Immature natural killer cell (primary cell): ENCODE data around the gene MON2. TPM values are rescaled to one million over a fixed set of nuclear protein-coding genes. Genes with fewer than 3 reads are reported as not detected.
A peak's percentile ranks its signal among the peaks of the same experiment; 100 is the strongest.
"Not testable (repeated sequence)": the region's sequence is repeated elsewhere in the genome, so short reads cannot be mapped to it uniquely, and the experiment has no call there.

ENCODE experiments used
- DNase-seq, 3 donors: peaks; one replicate each; pipeline ENCODE4 v3.0.0; 2022; ENCODE audit warnings: mixed read lengths in 1 of 3
- H3K27ac Mint-ChIP-seq, 6 donors: one replicate each; pipeline ENCODE4 v1.8.0; 2020; ENCODE audit warnings: mixed read lengths in 6 of 6, mild to moderate bottlenecking in 5 of 6, inconsistent platforms in 4 of 6, moderate library complexity in 3 of 6
- H3K27me3 Mint-ChIP-seq, 3 donors: one replicate each; pipeline ENCODE4 v1.8.0; 2020 to 2021; ENCODE audit warnings: low read depth in 3 of 3, mild to moderate bottlenecking in 3 of 3, mixed read lengths in 3 of 3, moderate library complexity in 3 of 3, inconsistent platforms in 1 of 3
- H3K36me3 Mint-ChIP-seq, 3 donors: one replicate each; pipeline ENCODE4 v1.8.0; 2020; ENCODE audit warnings: mixed read lengths in 3 of 3, inconsistent platforms in 2 of 3, mild to moderate bottlenecking in 2 of 3
- H3K4me1 Mint-ChIP-seq, 2 donors: one replicate each; pipeline ENCODE4 v1.8.0; 2020; ENCODE audit warnings: inconsistent platforms in 2 of 2, mild to moderate bottlenecking in 2 of 2, mixed read lengths in 2 of 2, moderate library complexity in 1 of 2
- H3K4me3 Mint-ChIP-seq, 5 donors: one replicate each; pipeline ENCODE4 v1.8.0; 2020; ENCODE audit warnings: mild to moderate bottlenecking in 5 of 5, mixed read lengths in 5 of 5, inconsistent platforms in 3 of 5, moderate library complexity in 3 of 5
- H3K9me3 Mint-ChIP-seq, 6 donors: one replicate each; pipeline ENCODE4 v1.8.0; 2020; ENCODE audit warnings: mild to moderate bottlenecking in 6 of 6, mixed read lengths in 6 of 6, inconsistent platforms in 4 of 6, moderate library complexity in 3 of 6
- polyA plus RNA-seq, 3 donors: library from polyadenylated mRNA; unstranded; fragments of 300-500 nt; fragmentation: Illumina TruSeq; gene quantifications; one replicate each; pipeline ENCODE4 v1.2.3, GENCODE V29; 2021

The MON2 gene
- polyA plus RNA-seq, 3 donors from 2014 or later: 7.0 to 22.8 (median 13.8) TPM

DNA sequence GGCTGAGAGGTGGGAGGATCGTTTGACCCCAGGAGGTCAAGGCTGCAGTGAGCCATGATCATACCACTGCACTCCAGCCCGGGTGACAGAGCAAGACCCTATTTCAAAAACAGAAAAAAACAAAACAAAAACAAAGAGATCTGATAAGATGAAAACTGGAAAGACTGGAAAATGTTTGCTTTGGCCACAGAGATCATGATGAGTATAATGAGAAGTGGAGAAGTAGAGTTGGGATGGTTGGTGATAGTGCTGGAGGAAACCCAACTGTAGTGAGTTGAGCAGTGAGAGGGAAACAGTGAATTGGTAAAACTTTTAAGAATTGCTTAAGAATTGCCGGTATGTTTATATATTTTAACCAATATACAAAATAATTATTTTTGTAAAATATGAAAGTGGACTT, 39.2 kb downstream of the MON2 start:
- DNase-seq: no peak
- Mint-ChIP-seq H3K27me3 (peaks cover 0 to 1% (median 0%) of the 10 kb centered on the region in 3 donors), H3K27ac (peak overlapping the region in 1 of 6 donors; percentile 38), H3K4me1 (peaks cover 2 to 6% of the 10 kb centered on the region in 2 donors), H3K9me3 (no peaks in the 10 kb centered on the region), H3K4me3 (no peak overlapping the region), H3K36me3 (peaks cover 38 to 53% (median 44%) of the 10 kb centered on the region in 3 donors)

DNA sequence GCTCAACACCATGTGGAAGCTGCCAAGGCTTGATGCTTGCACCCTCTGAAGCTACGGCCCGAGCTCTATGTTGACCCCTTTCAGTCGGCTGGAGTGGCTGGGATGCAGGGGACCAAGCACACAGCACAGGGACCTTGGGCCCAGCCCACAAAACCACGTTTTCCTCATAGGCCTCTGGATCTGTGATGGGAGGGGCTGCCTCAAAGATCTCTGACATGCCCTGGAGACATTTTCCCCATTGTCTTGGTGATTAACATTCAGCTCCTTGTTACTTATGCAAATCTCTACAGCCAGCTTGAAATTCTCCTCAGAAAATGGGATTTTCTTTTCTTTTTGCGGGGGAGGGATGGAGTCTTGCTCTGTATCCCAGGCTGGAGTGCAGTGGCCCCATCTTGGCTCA, 46.3 kb downstream of the MON2 start:
- H3K36me3 Mint-ChIP-seq: peaks cover 34 to 61% (median 58%) of the 10 kb centered on the region in 3 donors

DNA sequence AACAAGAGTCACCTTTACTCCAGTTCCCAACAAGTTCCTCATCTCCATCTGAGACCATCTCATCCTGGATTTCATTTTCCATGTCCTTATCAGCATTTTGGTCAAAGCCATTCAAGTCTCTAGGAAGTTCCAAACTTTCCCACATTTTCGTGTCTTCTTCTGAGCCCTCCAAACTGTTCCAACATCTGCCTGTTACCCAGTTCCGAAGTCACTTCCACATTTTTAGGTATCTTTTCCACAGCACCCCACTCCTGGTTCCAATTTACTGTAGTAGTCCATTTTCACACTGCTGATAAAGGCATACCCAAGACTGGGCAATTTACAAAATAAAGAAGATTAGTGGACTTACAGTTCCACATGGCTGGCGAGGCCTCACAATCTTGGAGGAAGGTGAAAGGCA, 47.5 kb downstream of the MON2 start:
- not testable (repeated sequence) for H3K27me3 Mint-ChIP-seq, H3K9me3 Mint-ChIP-seq, DNase-seq, H3K4me3 Mint-ChIP-seq, H3K27ac Mint-ChIP-seq
- Mint-ChIP-seq H3K36me3 (peaks cover 27 to 54% (median 49%) of the 10 kb centered on the region in 3 donors), H3K4me1 (peaks cover 18 to 19% of the 10 kb centered on the region in 2 donors)

More for the DNA sequence above, 46.3 kb downstream of the MON2 start:
- Mint-ChIP-seq H3K27me3 (peaks cover 0 to 5% (median 4%) of the 10 kb centered on the region in 3 donors), H3K4me3 (no peak overlapping the region), H3K9me3 (peaks cover 0 to 1% (median 0%) of the 10 kb centered on the region in 6 donors), H3K27ac (no peak overlapping the region), H3K4me1 (peaks cover 7 to 8% of the 10 kb centered on the region in 2 donors)
- DNase-seq: no peak

DNA sequence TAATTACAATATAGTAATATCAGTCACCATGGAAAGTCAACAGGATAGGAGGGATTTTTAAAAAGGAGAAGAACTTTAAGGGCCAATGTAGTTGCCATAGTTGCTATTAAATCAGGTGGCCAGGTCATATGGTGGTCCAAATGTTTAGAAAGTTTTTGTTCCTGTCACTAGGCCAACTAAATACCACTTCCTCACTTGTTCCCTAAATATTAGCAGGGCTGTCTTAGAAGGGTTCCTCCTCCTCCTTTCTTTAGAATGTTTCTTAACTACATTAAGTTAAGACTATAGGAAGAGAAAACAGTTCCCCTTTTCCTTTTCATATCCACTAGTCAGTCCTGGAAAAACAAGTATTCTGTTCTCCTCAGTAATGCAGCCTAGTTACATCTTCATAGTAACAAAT, 50.3 kb downstream of the MON2 start:
- H3K4me3 Mint-ChIP-seq: no peak overlapping the region
- no peak for DNase-seq
- H3K36me3 Mint-ChIP-seq: peaks cover 8 to 32% (median 23%) of the 10 kb centered on the region in 3 donors
- H3K9me3 Mint-ChIP-seq: no peaks in the 10 kb centered on the region
- H3K4me1 Mint-ChIP-seq: peaks cover 19 to 20% of the 10 kb centered on the region in 2 donors
- peaks cover 0 to 5% (median 4%) of the 10 kb centered on the region in 3 donors for H3K27me3 Mint-ChIP-seq
- H3K27ac Mint-ChIP-seq: peak overlapping the region in 3 of 6 donors; percentile 31 to 82 (median 52)

DNA sequence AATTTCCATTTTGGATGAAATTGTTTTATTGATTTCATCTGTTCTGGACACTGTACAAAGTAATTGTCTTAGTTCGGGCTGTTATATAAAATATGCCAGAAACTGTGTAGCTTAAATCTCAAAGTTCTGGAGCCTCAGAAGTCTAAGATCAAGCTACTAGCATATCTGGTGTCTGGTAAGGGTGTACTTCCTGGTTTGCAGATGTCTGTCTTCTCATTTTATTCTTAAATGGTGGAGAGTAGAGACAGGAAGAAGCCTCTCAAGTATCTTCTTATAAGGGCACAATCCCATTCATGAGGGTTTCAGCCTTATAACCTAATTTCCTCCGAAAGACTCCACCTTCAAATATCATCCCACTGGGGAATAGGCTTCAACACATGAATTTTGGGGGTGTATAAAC, 51.3 kb downstream of the MON2 start:
- H3K4me1 Mint-ChIP-seq: peaks cover 19 to 20% of the 10 kb centered on the region in 2 donors
- H3K36me3 Mint-ChIP-seq: peaks cover 5 to 29% (median 23%) of the 10 kb centered on the region in 3 donors
- no peaks in the 10 kb centered on the region for H3K9me3 Mint-ChIP-seq
- H3K27ac Mint-ChIP-seq: peak overlapping the region in 5 of 6 donors; percentile 31 to 82 (median 49)
- H3K4me3 Mint-ChIP-seq: no peak overlapping the region
- H3K27me3 Mint-ChIP-seq: peaks cover 0 to 4% (median 3%) of the 10 kb centered on the region in 3 donors
- no peak for DNase-seq

DNA sequence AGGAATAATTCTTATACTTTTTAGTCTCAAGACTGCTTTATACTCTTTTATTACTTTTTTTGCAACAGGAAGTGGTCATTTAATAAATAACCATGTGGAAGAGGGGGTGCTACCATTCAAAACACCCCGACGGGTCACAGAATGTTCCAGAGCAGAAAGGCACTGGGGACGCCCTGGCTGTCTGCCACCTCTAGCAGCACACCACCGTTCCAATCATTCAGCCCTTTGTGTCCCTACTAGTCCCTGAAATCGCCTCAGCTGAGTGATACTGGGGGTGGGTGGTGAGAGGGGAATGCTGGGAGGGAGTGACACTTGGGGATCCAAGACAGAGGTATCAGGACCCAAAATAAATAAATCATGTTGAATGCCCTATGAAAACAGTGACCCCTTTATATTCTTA, 52.4 kb downstream of the MON2 start:
- Mint-ChIP-seq H3K4me1 (peaks cover 19 to 20% of the 10 kb centered on the region in 2 donors), H3K9me3 (no peaks in the 10 kb centered on the region), H3K36me3 (peaks cover 1 to 22% (median 19%) of the 10 kb centered on the region in 3 donors), H3K4me3 (no peak overlapping the region), H3K27me3 (peaks cover 0 to 2% (median 0%) of the 10 kb centered on the region in 3 donors), H3K27ac (peak overlapping the region in 4 of 6 donors; percentile 4 to 82 (median 51))
- DNase-seq: no peak

DNA sequence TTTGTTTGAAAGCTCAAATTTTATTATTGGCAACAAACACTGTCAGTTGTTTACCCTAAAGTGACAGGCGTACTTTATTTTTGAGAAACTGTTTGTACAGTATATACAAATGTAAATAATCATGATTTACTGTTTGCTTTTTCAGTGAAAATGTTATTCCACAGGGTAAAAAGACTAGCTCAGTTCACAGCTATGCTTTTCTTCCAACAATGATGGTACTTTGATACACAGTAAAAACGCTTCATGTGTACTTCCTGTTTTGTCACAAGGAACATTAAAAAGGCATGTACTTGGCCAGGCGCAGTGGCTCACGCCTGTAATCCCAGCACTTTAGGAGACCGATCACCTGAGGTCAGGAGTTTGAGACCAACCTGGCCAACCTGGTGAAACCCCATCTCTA, 53.7 kb downstream of the MON2 start:
- Mint-ChIP-seq H3K36me3 (peaks cover 0 to 13% (median 7%) of the 10 kb centered on the region in 3 donors), H3K27ac (no peak overlapping the region), H3K9me3 (no peaks in the 10 kb centered on the region), H3K4me1 (peaks cover 20 to 23% of the 10 kb centered on the region in 2 donors), H3K4me3 (no peak overlapping the region), H3K27me3 (peaks cover 0 to 2% (median 0%) of the 10 kb centered on the region in 3 donors)
- no peak for DNase-seq

DNA sequence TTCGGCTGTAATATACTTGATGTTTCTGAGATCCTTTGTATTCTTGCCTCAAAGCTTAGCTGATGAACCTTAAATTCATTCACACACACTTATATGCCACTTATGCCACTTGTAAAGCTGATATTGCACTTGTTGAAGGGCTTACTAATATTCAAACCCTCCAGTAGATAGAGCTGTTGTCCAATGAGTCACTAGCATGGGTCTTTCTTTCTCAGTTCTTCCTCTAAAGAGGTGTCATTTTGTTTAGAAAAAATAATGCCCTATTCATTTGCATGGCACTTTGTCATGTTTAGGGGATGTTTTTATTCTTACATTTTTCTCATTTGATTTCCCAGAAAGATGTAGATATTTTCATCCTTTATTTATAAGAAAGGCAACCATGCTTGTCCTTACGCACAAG, 56.4 kb downstream of the MON2 start:
- no peak overlapping the region for H3K4me3 Mint-ChIP-seq
- H3K36me3 Mint-ChIP-seq: peaks cover 0 to 8% (median 7%) of the 10 kb centered on the region in 3 donors
- peaks cover 0 to 2% (median 0%) of the 10 kb centered on the region in 3 donors for H3K27me3 Mint-ChIP-seq
- DNase-seq: no peak
- peaks cover 12 to 19% of the 10 kb centered on the region in 2 donors for H3K4me1 Mint-ChIP-seq
- peak overlapping the region in 1 of 6 donors; percentile 15 for H3K27ac Mint-ChIP-seq
- H3K9me3 Mint-ChIP-seq: no peaks in the 10 kb centered on the region

DNA sequence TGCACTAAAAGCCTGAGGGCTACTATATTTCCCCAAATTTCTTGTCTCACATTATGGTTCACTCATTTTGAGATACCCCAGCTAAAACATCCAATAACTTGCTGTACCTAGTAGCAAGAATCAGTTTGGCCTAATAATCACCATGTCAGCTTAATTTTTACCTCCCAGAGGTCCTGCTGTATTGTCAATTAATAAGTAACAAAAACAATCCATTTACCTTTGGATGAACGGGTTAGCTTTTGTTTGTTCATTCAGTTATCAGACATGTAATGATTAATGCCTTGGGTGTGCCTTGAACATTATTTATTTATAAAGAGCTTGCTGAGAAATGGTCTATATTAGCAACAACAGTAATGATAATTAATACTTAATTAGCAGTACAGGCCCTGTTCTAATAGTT, 57.0 kb downstream of the MON2 start:
- Mint-ChIP-seq H3K9me3 (no peaks in the 10 kb centered on the region), H3K4me1 (peaks cover 7 to 13% of the 10 kb centered on the region in 2 donors), H3K27me3 (no peaks in the 10 kb centered on the region), H3K36me3 (peaks cover 0 to 8% (median 7%) of the 10 kb centered on the region in 3 donors), H3K4me3 (no peak overlapping the region), H3K27ac (peak overlapping the region in 1 of 6 donors; percentile 12)
- DNase-seq: no peak

DNA sequence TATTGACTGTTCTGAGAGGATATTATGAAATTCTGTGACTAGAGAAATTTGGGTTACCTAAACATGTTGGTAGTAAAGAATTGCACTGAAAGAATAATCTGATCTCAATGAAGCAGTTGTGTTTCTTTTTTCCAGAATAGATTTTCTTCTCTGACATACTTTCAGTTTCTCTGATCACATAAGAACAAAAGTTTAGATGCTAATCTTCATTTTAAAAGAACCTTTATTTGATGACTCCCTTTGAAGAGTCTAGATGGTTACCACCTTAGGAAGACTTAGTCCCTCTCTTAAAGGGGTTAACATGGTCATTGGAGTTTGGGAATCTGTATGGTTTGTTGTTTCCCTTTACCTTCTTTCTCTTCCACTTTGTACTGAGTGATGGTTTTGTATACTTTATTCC, 58.6 kb downstream of the MON2 start:
- no peak for DNase-seq
- no peaks in the 10 kb centered on the region for H3K9me3 Mint-ChIP-seq
- H3K36me3 Mint-ChIP-seq: peaks cover 0 to 7% (median 4%) of the 10 kb centered on the region in 3 donors
- H3K4me3 Mint-ChIP-seq: no peak overlapping the region
- peak overlapping the region in 3 of 6 donors; percentile 16 to 69 (median 29) for H3K27ac Mint-ChIP-seq
- H3K27me3 Mint-ChIP-seq: no peaks in the 10 kb centered on the region
- H3K4me1 Mint-ChIP-seq: peaks cover 1 to 7% of the 10 kb centered on the region in 2 donors

DNA sequence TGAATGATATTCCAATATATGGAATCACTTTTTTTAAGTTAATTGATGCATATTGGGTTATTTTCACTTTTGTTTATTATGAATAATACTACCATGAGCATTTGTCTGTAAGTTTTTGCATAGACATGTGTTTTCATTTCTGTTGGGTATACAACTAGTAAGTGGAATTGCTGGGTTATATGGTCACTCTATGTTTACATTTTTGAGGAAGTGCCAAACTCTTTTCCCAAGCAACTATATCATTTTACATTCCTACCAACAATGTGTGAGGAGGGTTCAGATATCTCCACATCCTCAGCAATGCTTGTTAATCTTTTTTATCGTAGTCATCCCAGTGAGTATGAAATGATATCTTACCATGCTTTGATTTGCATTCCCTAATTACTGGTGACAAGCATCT, 64.0 kb downstream of the MON2 start:
- no peak for DNase-seq
- Mint-ChIP-seq H3K4me3 (no peak overlapping the region), H3K27ac (no peak overlapping the region), H3K9me3 (no peaks in the 10 kb centered on the region), H3K27me3 (no peaks in the 10 kb centered on the region), H3K4me1 (peaks cover 0 to 2% of the 10 kb centered on the region in 2 donors), H3K36me3 (peaks cover 10 to 25% (median 10%) of the 10 kb centered on the region in 3 donors)

DNA sequence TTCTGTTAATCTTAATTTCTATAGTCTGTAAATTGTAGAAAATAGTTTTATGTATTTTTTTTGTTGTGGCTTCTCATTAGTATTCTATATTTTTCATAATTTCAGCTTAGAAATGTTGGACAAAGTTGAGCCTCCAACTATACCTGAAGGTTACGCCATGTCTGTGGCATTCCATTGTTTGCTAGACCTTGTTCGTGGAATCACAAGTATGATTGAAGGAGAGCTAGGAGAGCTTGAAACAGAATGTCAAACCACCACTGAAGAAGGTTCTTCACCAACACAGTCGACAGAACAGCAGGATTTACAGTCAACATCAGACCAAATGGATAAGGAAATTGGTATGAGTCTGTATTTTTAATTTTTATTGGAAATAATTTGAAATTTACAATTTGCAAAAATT, 65.7 kb downstream of the MON2 start:
- Mint-ChIP-seq H3K4me1 (no peaks in the 10 kb centered on the region), H3K27me3 (no peaks in the 10 kb centered on the region), H3K9me3 (no peaks in the 10 kb centered on the region), H3K4me3 (no peak overlapping the region), H3K27ac (no peak overlapping the region), H3K36me3 (peaks cover 14 to 27% (median 15%) of the 10 kb centered on the region in 3 donors)
- DNase-seq: no peak

DNA sequence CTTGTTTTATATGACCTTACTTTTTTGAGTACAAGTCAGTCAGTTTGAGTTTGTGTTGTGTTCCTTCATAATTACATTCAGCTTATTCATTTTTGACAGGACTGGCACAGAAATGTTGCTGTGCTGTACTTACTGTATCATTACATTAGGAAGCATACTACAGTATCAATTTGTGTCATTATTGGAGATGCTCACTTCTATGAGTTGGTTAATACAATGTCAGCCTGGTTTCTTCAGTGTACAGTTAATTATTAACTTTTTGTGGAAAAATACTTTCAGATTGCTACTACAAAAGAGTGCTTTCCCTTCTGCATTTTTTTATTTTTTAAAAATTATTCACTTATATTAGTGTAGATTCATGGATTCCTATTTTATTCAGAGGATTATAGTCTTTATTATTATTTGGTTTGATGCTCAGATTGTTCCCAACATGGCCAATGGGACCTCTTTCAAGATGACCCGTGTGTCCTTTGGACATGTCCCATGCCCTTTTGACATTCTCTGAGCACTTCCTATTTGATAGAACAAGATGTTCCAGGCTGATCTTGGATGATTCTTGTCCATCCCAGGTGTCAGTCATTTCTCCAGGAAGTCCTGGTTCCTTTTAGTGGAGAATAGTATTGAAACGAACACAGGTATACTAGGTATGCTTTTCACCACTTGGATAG, 66.6 kb downstream of the MON2 start:
- Mint-ChIP-seq H3K27ac (peak overlapping the region in 1 of 6 donors; percentile 45), H3K9me3 (no peaks in the 10 kb centered on the region), H3K27me3 (no peaks in the 10 kb centered on the region), H3K36me3 (peaks cover 14 to 33% (median 22%) of the 10 kb centered on the region in 3 donors), H3K4me1 (no peaks in the 10 kb centered on the region), H3K4me3 (no peak overlapping the region)
- DNase-seq: no peak

DNA sequence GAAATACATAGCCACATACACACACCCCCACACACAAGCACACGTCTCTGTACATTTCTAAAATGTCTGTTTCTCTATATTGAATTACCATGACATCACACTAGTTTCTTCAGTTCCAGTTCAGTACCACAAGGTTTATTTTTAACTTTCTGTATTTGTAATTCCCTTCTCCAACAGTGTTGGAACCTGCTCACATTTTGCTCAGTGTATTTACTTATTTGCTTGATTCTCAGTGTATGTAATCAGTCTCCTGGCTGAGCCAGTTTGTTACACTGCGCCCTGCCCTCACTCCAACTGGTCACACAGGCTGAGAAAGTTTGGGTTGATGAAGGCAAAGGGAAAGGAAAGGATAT, 67.1 kb downstream of the MON2 start:
- no peaks in the 10 kb centered on the region for H3K4me1 Mint-ChIP-seq
- H3K27ac Mint-ChIP-seq: peak overlapping the region in 1 of 6 donors; percentile 45
- DNase-seq: no peak
- no peaks in the 10 kb centered on the region for H3K27me3 Mint-ChIP-seq
- H3K36me3 Mint-ChIP-seq: peaks cover 14 to 33% (median 22%) of the 10 kb centered on the region in 3 donors
- H3K4me3 Mint-ChIP-seq: no peak overlapping the region
- H3K9me3 Mint-ChIP-seq: no peaks in the 10 kb centered on the region
